GM20000 (cell line): ENCODE results near the gene MED27.

Experiments used
- DNase-seq: peaks from one replicate; pipeline ENCODE4 v3.0.0; 2012; ENCODE audit warnings: low spot score
- TF ChIP-seq, protein P1 (sequence below): IDR thresholded peaks from 2 replicates; pipeline ENCODE4 v1.5.1; 2012; ENCODE audit warnings: mild to moderate bottlenecking, control low read depth; ENCODE audit errors: extremely low read depth, missing control alignments

The MED27 gene

DNA sequence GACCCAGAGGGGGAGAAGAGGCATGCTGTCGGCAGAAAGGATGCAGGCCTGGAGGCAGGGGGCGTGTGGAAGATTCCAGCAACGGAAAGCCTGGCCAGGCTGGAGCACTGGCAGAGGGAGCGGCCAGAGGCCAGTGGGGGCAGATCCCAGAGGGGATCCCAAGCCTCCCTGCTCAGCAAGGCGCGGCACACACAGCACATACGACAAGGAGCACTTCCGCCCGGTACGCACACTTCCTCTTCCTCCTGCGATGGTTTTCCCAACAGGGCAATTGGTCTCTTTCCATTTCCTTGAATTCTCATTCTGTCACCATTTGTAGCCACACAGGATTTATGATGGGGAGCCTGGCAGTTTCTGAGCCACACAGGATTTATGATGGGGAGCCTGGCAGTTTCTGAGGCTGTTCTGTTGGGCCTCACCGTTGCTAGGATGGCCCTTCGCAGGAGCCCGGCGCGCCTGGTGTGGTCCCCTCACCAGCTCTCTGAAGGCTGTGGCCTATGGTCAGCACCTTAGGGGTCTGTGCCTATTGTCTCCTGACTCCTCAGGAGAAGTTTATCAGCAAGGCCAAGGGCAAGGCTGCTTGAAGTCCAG lies 216.3 kb downstream of the MED27 start:
- no peak for DNase-seq
- TF ChIP-seq, protein P1, sequence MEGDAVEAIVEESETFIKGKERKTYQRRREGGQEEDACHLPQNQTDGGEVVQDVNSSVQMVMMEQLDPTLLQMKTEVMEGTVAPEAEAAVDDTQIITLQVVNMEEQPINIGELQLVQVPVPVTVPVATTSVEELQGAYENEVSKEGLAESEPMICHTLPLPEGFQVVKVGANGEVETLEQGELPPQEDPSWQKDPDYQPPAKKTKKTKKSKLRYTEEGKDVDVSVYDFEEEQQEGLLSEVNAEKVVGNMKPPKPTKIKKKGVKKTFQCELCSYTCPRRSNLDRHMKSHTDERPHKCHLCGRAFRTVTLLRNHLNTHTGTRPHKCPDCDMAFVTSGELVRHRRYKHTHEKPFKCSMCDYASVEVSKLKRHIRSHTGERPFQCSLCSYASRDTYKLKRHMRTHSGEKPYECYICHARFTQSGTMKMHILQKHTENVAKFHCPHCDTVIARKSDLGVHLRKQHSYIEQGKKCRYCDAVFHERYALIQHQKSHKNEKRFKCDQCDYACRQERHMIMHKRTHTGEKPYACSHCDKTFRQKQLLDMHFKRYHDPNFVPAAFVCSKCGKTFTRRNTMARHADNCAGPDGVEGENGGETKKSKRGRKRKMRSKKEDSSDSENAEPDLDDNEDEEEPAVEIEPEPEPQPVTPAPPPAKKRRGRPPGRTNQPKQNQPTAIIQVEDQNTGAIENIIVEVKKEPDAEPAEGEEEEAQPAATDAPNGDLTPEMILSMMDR: no peak

DNA sequence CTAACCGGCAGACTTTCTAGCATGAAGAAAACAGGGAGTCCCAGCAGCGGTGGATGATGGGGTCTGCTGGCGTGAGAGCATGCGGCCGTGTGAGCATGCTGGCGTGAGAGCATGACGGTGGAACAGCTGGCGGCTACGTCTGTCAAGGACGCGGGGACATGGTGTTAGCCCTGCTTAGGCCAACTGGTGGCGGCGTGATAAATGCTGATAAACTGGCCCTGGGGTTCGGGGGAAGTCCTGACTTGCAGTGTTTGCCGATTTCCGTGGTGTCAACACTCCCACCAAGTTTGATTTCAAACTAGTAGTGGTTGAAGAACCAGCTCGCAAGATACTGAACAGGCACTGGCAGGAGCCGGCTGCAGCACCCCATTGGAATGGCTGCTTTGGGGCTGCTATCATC lies 217.4 kb downstream of the MED27 start:
- TF ChIP-seq, protein P1: no peak
- no peak for DNase-seq

DNA sequence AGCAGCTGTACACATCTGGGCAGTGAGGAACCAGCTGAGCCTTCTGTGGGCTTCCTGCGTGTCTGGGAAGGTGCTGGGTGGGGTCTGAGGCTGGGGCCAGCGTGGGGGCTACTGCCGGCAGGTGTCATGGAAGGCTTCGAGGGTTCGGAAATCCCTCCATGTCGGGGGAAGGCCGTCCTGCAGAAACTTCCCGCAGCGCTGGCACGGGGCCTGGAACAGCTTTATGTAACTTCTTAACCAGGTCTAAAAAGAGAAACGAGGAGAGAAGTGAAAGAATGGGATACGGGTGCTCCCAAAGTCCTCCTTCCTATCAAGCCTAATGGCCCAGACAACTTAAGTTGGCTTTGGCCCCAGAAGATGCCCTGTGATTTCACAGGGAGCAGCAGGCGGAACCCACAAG lies 219.2 kb downstream of the MED27 start:
- TF ChIP-seq, protein P1: no peak
- no peak for DNase-seq

DNA sequence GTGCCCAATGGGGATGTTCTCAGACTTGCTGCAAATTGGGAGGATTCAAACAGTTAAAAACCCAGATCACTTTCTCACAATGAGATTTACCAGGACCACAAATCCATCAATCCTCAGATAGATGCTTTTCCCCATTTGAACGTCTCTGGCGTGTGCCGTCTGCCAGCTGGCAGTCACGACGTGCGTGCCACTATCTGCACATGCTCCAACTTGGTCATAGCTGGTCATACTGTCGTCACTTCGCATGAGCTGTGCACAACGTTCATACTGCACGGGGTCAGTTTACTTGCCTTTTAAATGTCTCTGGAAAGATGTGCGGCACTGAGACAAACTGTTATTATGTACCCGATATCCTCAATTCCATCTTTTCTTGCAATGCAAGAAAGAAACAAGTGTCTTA lies 221.5 kb downstream of the MED27 start:
- TF ChIP-seq, protein P1: no peak
- no peak for DNase-seq

DNA sequence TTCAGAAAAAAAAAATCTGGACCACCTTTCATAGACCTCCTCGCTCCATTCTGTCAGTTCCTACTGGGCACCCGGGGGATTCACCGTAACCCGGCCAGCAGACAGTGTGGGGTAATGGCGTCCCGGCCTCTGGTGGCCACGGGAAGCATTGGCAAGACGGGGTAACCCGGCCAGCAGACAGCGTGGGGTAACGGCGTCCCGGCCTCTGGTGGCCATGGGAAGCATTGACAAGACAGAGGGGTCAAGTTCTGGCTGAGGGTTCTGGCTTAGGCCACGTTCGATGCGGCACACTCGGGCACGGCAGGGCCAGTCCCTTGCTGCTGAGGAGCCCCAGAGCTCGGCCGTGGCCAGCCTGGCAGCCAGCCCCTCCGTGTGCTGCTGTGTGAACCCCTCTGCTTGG lies 223.6 kb downstream of the MED27 start:
- TF ChIP-seq, protein P1: no peak
- DNase-seq: no peak

DNA sequence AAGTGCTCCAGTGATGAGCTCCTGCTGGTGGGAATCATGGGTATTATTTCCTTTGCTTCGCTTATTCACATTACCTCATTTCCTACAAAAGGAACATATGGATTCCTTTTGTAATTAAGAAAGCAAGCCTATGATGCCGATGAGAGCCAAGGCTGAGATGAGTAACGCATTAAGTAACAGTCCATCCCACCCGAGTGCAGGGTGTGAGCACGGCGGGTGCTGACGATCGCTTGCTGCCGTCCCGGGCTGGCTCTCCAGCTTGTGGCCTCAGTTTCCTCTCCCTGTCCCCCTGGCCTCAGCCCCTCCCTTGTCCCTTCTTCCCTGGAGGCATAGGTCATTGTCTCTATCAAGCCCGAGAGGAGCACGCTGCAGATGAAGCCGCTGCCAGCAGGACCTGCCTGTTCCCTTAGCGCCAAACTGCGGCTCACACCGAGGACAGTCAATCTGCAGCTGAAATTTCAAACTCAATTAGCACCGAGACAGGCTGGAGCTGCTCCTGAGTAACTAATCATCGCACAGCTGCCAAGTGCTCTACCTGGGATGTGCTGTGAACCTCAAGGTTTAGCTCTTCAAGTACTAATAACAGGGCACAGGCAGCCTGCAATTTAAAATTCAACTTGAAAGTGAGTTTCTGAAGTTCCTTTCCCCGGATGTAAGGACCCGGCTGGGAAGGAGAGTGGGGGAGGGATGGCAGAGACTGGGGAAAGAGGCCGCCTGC lies 224.6 kb downstream of the MED27 start:
- no peak for DNase-seq
- TF ChIP-seq, protein P1: no peak

DNA sequence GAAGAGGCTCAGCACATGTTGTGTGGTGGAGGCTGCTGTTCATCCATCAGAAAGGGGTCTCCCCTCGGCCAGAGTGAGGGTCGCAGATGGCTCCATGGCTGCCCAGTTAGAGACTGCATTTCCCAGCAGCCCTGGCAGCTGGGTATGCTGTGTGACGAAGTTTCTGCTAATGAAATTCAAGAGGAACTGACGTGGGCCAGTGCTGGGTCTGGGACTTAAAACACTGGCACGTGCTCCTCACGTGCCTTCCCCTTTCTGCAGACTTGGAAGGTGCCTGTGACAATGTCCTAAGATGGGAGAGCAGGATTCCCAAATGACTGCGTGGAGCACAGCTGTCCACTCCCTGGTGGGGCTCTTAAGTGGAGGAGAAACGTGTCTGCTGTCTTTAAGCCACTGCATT lies 225.3 kb downstream of the MED27 start:
- DNase-seq: no peak
- TF ChIP-seq, protein P1: no peak
